Ramos (cell line): ENCODE measurements around the gene SLC4A5.
"Not testable (repeated sequence)": the region's sequence is repeated elsewhere in the genome, so short reads cannot be mapped to it uniquely, and the experiment has no call there.

Experiments
- in situ Hi-C: fragments of 300-500 bp; cut with MboI; formaldehyde crosslinking; loops from one replicate; pipeline ENCODE4 v1.14.3; 2022; ENCODE audit warnings: low sequenced_read_pairs; ENCODE audit not compliant: unreplicated experiment

SLC4A5 gene

GRCh38 chr2:74215771-74216170 lies 127.4 kb downstream of the SLC4A5 start:
- in situ Hi-C loops, result not testable (repeated sequence)

- in situ Hi-C loops, result no loop called here
These were observed 130.4 kb downstream of the SLC4A5 start for GRCh38 chr2:74212702-74213410.

- in situ Hi-C loops, result loop anchor here (5.0 kb wide), 1 partner anchor 54 kb away; no protein-coding TSS in a partner anchor
These were observed 137.0 kb downstream of the SLC4A5 start for GRCh38 chr2:74206180-74206688.

GRCh38 chr2:74205596-74205995 lies 137.6 kb downstream of the SLC4A5 start:
- in situ Hi-C loops, result loop anchor here (5.0 kb wide), 1 partner anchor 53 kb away; no protein-coding TSS in a partner anchor

- in situ Hi-C loops, result loop anchor here (5.0 kb wide), 1 partner anchor 53 kb away; no protein-coding TSS in a partner anchor
These were observed 138.1 kb downstream of the SLC4A5 start for GRCh38 chr2:74205113-74205512.

- in situ Hi-C loops, result no loop called here
These were observed 138.8 kb downstream of the SLC4A5 start for GRCh38 chr2:74204436-74204835.

GRCh38 chr2:74201596-74201995 lies 141.6 kb downstream of the SLC4A5 start:
- in situ Hi-C loops, result no loop called here

GRCh38 chr2:74201196-74201595 lies 142.0 kb downstream of the SLC4A5 start:
- in situ Hi-C loops, result no loop called here

- in situ Hi-C loops, result loop anchor here (25.0 kb wide), 1 partner anchor 963 kb away; the partner anchor contains the start of genes CCT7 and PRADC1
These were observed 143.3 kb downstream of the SLC4A5 start for GRCh38 chr2:74199871-74200305.

- in situ Hi-C loops, result loop anchor here (25.0 kb wide), 1 partner anchor 962 kb away; the partner anchor contains the start of genes CCT7 and PRADC1
These were observed 143.9 kb downstream of the SLC4A5 start for GRCh38 chr2:74199275-74199701.

GRCh38 chr2:74198461-74199274 lies 144.5 kb downstream of the SLC4A5 start, which contains the start of gene MTHFD2:
TSS of gene MTHFD2 (plus strand) at chr2:74198615. CDS start at chr2:74198642, 27 bp downstream.
- in situ Hi-C loops, result loop anchor here (25.0 kb wide), 1 partner anchor 961 kb away; the partner anchor contains the start of genes CCT7 and PRADC1

GRCh38 chr2:74198023-74198460 lies 145.2 kb downstream of the SLC4A5 start:
- in situ Hi-C loops, result loop anchor here (25.0 kb wide), 1 partner anchor 961 kb away; the partner anchor contains the start of genes CCT7 and PRADC1

- in situ Hi-C loops, result loop anchor here (25.0 kb wide), 1 partner anchor 960 kb away; the partner anchor contains the start of genes CCT7 and PRADC1
These were observed 146.2 kb downstream of the SLC4A5 start for GRCh38 chr2:74197049-74197448.

- in situ Hi-C loops, result loop anchor here (25.0 kb wide), 1 partner anchor 957 kb away; the partner anchor contains the start of genes CCT7 and PRADC1
These were observed 148.4 kb downstream of the SLC4A5 start for GRCh38 chr2:74194799-74195198.

GRCh38 chr2:74191596-74192380 lies 151.4 kb downstream of the SLC4A5 start:
- in situ Hi-C loops, result loop anchor here (25.0 kb wide), 1 partner anchor 954 kb away; the partner anchor contains the start of genes CCT7 and PRADC1

GRCh38 chr2:74188696-74189095 lies 154.5 kb downstream of the SLC4A5 start:
- in situ Hi-C loops, result loop anchor here (25.0 kb wide), 1 partner anchor 951 kb away; the partner anchor contains the start of genes CCT7 and PRADC1

- in situ Hi-C loops, result loop anchor here (25.0 kb wide), 1 partner anchor 951 kb away; the partner anchor contains the start of genes CCT7 and PRADC1
These were observed 155.1 kb downstream of the SLC4A5 start for GRCh38 chr2:74188018-74188601.

GRCh38 chr2:74186706-74187105 lies 156.5 kb downstream of the SLC4A5 start:
- in situ Hi-C loops, result loop anchor here (25.0 kb wide), 1 partner anchor 949 kb away; the partner anchor contains the start of genes CCT7 and PRADC1
